HG03439 (cell line): ENCODE data around the gene EYA2.
"Not testable (repeated sequence)": the region's sequence is repeated elsewhere in the genome, so short reads cannot be mapped to it uniquely, and the experiment has no call there.

Experiments
- ATAC-seq: cut with Tn5 transposase; IDR thresholded peaks from one replicate; pipeline ENCODE4 v1.9.1; 2021; ENCODE audit warnings: mild to moderate bottlenecking, moderate library complexity; ENCODE audit not compliant: unreplicated experiment

EYA2 gene

GRCh38 chr20:46951405-46951804, 56.8 kb downstream of the EYA2 start:
- no peak for ATAC-seq

- no peak for ATAC-seq
Observed at GRCh38 chr20:46951840-46952497, 57.3 kb downstream of the EYA2 start.

GRCh38 chr20:46953596-46953995, 59.0 kb downstream of the EYA2 start:
- no peak for ATAC-seq

GRCh38 chr20:46954490-46955038, 59.9 kb downstream of the EYA2 start:
- ATAC-seq = no peak

GRCh38 chr20:46955601-46956556, 61.2 kb downstream of the EYA2 start:
- ATAC-seq = no peak

GRCh38 chr20:46959081-46959692, 64.5 kb downstream of the EYA2 start:
- ATAC-seq = no peak

- ATAC-seq = no peak
Observed at GRCh38 chr20:46959821-46960220, 65.2 kb downstream of the EYA2 start.

GRCh38 chr20:46960536-46960935, 65.9 kb downstream of the EYA2 start:
- no peak for ATAC-seq

GRCh38 chr20:46961968-46962367, 67.3 kb downstream of the EYA2 start:
- not testable (repeated sequence) for ATAC-seq

- no peak for ATAC-seq
Observed at GRCh38 chr20:46962452-46963195, 68.0 kb downstream of the EYA2 start.

GRCh38 chr20:46963196-46963529, 68.5 kb downstream of the EYA2 start:
- ATAC-seq = no peak

GRCh38 chr20:46963758-46964617, 69.3 kb downstream of the EYA2 start:
- no peak for ATAC-seq

GRCh38 chr20:46964618-46965455, 70.2 kb downstream of the EYA2 start:
- ATAC-seq = no peak

GRCh38 chr20:46965477-46965876, 70.8 kb downstream of the EYA2 start:
- ATAC-seq = no peak

GRCh38 chr20:46967646-46968045, 73.0 kb downstream of the EYA2 start:
- no peak for ATAC-seq

- ATAC-seq = no peak
Observed at GRCh38 chr20:46970937-46971630, 76.4 kb downstream of the EYA2 start.

GRCh38 chr20:46973766-46974165, 79.1 kb downstream of the EYA2 start:
- ATAC-seq = no peak

- ATAC-seq = no peak
Observed at GRCh38 chr20:46974669-46975434, 80.2 kb downstream of the EYA2 start.
